SK-N-SH (cell line): ENCODE measurements around the gene CDH23.

ENCODE experiments used
- ELF1 ChIP-seq: IDR thresholded peaks from 2 replicates; pipeline ENCODE4 v1.4.0; 2012
- EP300 ChIP-seq, 2 experiments: IDR thresholded peaks; 2 replicates each; pipeline versions ENCODE4 v1.4.0 to v1.6.1; 2012; ENCODE audit warnings: borderline replicate concordance in 1 of 2, low read depth in 1 of 2, low read length in 1 of 2
- FOSL2 ChIP-seq: IDR thresholded peaks from 2 replicates; pipeline ENCODE4 v1.4.0; 2012; ENCODE audit warnings: low read depth, mild to moderate bottlenecking, moderate library complexity, borderline replicate concordance
- FOXM1 ChIP-seq: IDR thresholded peaks from 2 replicates; pipeline ENCODE4 v1.4.0; 2012; ENCODE audit warnings: low read depth, mild to moderate bottlenecking
- GABPA ChIP-seq: IDR thresholded peaks from 2 replicates; pipeline ENCODE4 v1.4.0; 2012; ENCODE audit warnings: low read depth, mild to moderate bottlenecking
- POLR2AphosphoS5 ChIP-seq: IDR thresholded peaks from 2 replicates; pipeline ENCODE4 v1.6.1; 2012; ENCODE audit warnings: low read depth, low read length
- RAD21 ChIP-seq: IDR thresholded peaks from 2 replicates; pipeline ENCODE4 v1.6.1; 2012; ENCODE audit warnings: mild to moderate bottlenecking, low read length
- RCOR1 ChIP-seq: fragments of 150-350 bp; IDR thresholded peaks from 2 replicates; pipeline ENCODE4 v1.6.1; 2017; ENCODE audit warnings: antibody characterized with exemption, low read length
- RXRA ChIP-seq: IDR thresholded peaks from 2 replicates; pipeline ENCODE4 v1.4.0; 2012; ENCODE audit warnings: low read depth, mild to moderate bottlenecking, borderline replicate concordance
- SIN3A ChIP-seq: IDR thresholded peaks from 2 replicates; pipeline ENCODE4 v1.6.1; 2012; ENCODE audit warnings: low read depth, mild to moderate bottlenecking, low read length, moderate library complexity, borderline replicate concordance
- TAF1 ChIP-seq: IDR thresholded peaks from 2 replicates; pipeline ENCODE4 v1.6.1; 2012; ENCODE audit warnings: low read depth, mild to moderate bottlenecking, low read length, moderate library complexity, borderline replicate concordance
- TF ChIP-seq, protein P1 (sequence below): fragments of 200-600 bp; sonication (generic); IDR thresholded peaks from 2 replicates; pipeline ENCODE4 v1.6.1; 2017; ENCODE audit warnings: antibody characterized with exemption, mild to moderate bottlenecking, moderate library complexity
- TF ChIP-seq, protein P2 (sequence below): IDR thresholded peaks from 2 replicates; pipeline ENCODE4 v1.6.1; 2012; ENCODE audit warnings: mild to moderate bottlenecking, low read depth, low read length, moderate library complexity

DNA sequence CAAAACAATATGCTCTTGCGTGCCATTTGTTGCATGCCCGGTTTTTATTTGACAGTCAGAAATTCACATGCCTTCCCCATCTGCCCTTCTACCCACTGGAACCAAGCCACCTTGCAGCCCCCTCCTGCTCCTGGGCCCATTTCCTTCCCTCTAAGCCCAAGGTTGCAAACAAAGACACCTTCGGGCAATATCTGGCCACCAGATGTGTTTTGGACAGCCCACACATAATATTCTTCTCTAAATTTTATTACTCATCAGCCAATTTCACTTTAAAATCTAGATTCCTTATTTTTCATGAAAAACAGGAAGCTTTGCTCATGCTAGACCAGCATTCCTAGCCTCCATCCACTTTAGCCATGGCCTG is 341.1 kb downstream of the CDH23 start:
- TF ChIP-seq RXRA (no peak), RAD21 (no peak), EP300 (IDR thresholded peaks at IDR 0.05; ENCODE audit: borderline replicate concordance in 1 of 2, low read depth in 1 of 2, low read length in 1 of 2) (no peak; a peak in 1 of 4 replicates), FOSL2 (no peak), POLR2AphosphoS5 (no peak), GABPA (no peak), SIN3A (no peak), RCOR1 (no peak), FOXM1 (no peak), ELF1 (no peak), TAF1 (no peak)
- TF ChIP-seq, protein P1, sequence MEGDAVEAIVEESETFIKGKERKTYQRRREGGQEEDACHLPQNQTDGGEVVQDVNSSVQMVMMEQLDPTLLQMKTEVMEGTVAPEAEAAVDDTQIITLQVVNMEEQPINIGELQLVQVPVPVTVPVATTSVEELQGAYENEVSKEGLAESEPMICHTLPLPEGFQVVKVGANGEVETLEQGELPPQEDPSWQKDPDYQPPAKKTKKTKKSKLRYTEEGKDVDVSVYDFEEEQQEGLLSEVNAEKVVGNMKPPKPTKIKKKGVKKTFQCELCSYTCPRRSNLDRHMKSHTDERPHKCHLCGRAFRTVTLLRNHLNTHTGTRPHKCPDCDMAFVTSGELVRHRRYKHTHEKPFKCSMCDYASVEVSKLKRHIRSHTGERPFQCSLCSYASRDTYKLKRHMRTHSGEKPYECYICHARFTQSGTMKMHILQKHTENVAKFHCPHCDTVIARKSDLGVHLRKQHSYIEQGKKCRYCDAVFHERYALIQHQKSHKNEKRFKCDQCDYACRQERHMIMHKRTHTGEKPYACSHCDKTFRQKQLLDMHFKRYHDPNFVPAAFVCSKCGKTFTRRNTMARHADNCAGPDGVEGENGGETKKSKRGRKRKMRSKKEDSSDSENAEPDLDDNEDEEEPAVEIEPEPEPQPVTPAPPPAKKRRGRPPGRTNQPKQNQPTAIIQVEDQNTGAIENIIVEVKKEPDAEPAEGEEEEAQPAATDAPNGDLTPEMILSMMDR = no peak
- TF ChIP-seq, protein P2, sequence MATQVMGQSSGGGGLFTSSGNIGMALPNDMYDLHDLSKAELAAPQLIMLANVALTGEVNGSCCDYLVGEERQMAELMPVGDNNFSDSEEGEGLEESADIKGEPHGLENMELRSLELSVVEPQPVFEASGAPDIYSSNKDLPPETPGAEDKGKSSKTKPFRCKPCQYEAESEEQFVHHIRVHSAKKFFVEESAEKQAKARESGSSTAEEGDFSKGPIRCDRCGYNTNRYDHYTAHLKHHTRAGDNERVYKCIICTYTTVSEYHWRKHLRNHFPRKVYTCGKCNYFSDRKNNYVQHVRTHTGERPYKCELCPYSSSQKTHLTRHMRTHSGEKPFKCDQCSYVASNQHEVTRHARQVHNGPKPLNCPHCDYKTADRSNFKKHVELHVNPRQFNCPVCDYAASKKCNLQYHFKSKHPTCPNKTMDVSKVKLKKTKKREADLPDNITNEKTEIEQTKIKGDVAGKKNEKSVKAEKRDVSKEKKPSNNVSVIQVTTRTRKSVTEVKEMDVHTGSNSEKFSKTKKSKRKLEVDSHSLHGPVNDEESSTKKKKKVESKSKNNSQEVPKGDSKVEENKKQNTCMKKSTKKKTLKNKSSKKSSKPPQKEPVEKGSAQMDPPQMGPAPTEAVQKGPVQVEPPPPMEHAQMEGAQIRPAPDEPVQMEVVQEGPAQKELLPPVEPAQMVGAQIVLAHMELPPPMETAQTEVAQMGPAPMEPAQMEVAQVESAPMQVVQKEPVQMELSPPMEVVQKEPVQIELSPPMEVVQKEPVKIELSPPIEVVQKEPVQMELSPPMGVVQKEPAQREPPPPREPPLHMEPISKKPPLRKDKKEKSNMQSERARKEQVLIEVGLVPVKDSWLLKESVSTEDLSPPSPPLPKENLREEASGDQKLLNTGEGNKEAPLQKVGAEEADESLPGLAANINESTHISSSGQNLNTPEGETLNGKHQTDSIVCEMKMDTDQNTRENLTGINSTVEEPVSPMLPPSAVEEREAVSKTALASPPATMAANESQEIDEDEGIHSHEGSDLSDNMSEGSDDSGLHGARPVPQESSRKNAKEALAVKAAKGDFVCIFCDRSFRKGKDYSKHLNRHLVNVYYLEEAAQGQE = no peak
